GM19240 (cell line): ENCODE data around the gene TAS2R31.
"Not testable (repeated sequence)": the region's sequence is repeated elsewhere in the genome, so short reads cannot be mapped to it uniquely, and the experiment has no call there.

ENCODE experiments used
- DNase-seq: peaks from one replicate; pipeline ENCODE4 v3.0.0; 2011; ENCODE audit warnings: low spot score; ENCODE audit not compliant: insufficient read length

Gene TAS2R31

GRCh38 chr12:11031307-11031706, at the start of gene TAS2R31:
TSS of gene TAS2R31 (minus strand) at chr12:11031407. CDS start at chr12:11031335, 72 bp downstream.
- no peak for DNase-seq

- no peak for DNase-seq
These were observed 47.0 kb upstream of the TAS2R31 start for GRCh38 chr12:11078246-11078645.

GRCh38 chr12:11075642-11076041, 44.4 kb upstream of the TAS2R31 start:
- no peak for DNase-seq

- DNase-seq, result no peak
These were observed 40.2 kb upstream of the TAS2R31 start for GRCh38 chr12:11071414-11071813.

GRCh38 chr12:11070999-11071398, 39.8 kb upstream of the TAS2R31 start:
- no peak for DNase-seq

GRCh38 chr12:11069854-11070365, 38.7 kb upstream of the TAS2R31 start:
- no peak for DNase-seq

GRCh38 chr12:11067514-11067913, 36.3 kb upstream of the TAS2R31 start:
- no peak for DNase-seq

GRCh38 chr12:11062194-11062593, 31.0 kb upstream of the TAS2R31 start, which contains the start of gene TAS2R46:
TSS of gene TAS2R46 (minus strand) at chr12:11062294. CDS start at chr12:11062294, 0 bp downstream.
- DNase-seq, result not testable (repeated sequence)

GRCh38 chr12:11059784-11060183, 28.6 kb upstream of the TAS2R31 start:
- no peak for DNase-seq

GRCh38 chr12:11059041-11059440, 27.8 kb upstream of the TAS2R31 start:
- DNase-seq, result no peak

- DNase-seq, result no peak
These were observed 24.1 kb upstream of the TAS2R31 start for GRCh38 chr12:11055306-11055705.

- not testable (repeated sequence) for DNase-seq
These were observed 18.8 kb upstream of the TAS2R31 start for GRCh38 chr12:11049806-11050531.

- not testable (repeated sequence) for DNase-seq
These were observed 10.2 kb upstream of the TAS2R31 start for GRCh38 chr12:11041366-11041765.

- DNase-seq, result no peak
These were observed 9.0 kb upstream of the TAS2R31 start for GRCh38 chr12:11040162-11040561.

- no peak for DNase-seq
These were observed 8.0 kb upstream of the TAS2R31 start for GRCh38 chr12:11039171-11039570.

GRCh38 chr12:11033959-11034358, 2.8 kb upstream of the TAS2R31 start:
- not testable (repeated sequence) for DNase-seq

- no peak for DNase-seq
These were observed 5.1 kb downstream of the TAS2R31 start for GRCh38 chr12:11026118-11026517.

GRCh38 chr12:11023387-11023786, 7.8 kb downstream of the TAS2R31 start:
- DNase-seq, result no peak

GRCh38 chr12:11022520-11022919, 8.7 kb downstream of the TAS2R31 start, which contains the start of gene TAS2R19:
TSS of gene TAS2R19 (minus strand) at chr12:11022620. CDS start at chr12:11022571, 49 bp downstream.
- no peak for DNase-seq

- no peak for DNase-seq
These were observed 14.3 kb downstream of the TAS2R31 start for GRCh38 chr12:11016937-11017336.

- no peak for DNase-seq
These were observed 15.3 kb downstream of the TAS2R31 start for GRCh38 chr12:11015775-11016430.

GRCh38 chr12:11014234-11014633, 17.0 kb downstream of the TAS2R31 start:
- no peak for DNase-seq
